K562 (cell line): Measurements from ENCODE around the gene TSR3. TPM values are rescaled to one million over a fixed set of nuclear protein-coding genes. Genes with fewer than 3 reads are reported as not detected.

Source experiments
- BACH1 ChIP-seq: fragments of 200-800 bp; sonication (Bioruptor generic); IDR thresholded peaks from 2 replicates; pipeline ENCODE4 v1.6.1; 2016; ENCODE audit warnings: missing genetic modification characterization, missing compliant biosample characterization
- BCOR ChIP-seq: fragments of 450-650 bp; IDR thresholded peaks from 2 replicates; pipeline ENCODE4 v1.6.1; 2016
- CAMTA2 ChIP-seq: fragments of 250-450 bp; sonication (Bioruptor Pico); conservative IDR thresholded peaks from 2 replicates; pipeline ENCODE4 v1.5.1; 2022
- CCNT2 ChIP-seq: IDR thresholded peaks from 2 replicates; pipeline ENCODE4 v1.6.1; 2011; ENCODE audit warnings: borderline replicate concordance, low read depth, mild to moderate bottlenecking, moderate library complexity, mixed read lengths, low read length; ENCODE audit not compliant: insufficient read length; ENCODE audit errors: extremely low read depth
- EP400 ChIP-seq: fragments of 450-650 bp; IDR thresholded peaks from 2 replicates; pipeline ENCODE4 v1.6.1; 2017; ENCODE audit warnings: antibody characterized with exemption, mild to moderate bottlenecking, moderate library complexity
- MAFF ChIP-seq: IDR thresholded peaks from 2 replicates; pipeline ENCODE4 v1.6.1; 2012; ENCODE audit warnings: low read length, improper control_type of control experiment
- PHB ChIP-seq: fragments of 250-450 bp; sonication (Bioruptor Pico); IDR thresholded peaks from 2 replicates; pipeline ENCODE4 v1.5.0; 2021
- PHF8 ChIP-seq: fragments of 200-600 bp; sonication (generic); IDR thresholded peaks from 2 replicates; pipeline ENCODE4 v1.6.1; 2012; ENCODE audit warnings: mixed run types, mild to moderate bottlenecking, inconsistent platforms, low read length, moderate library complexity, borderline replicate concordance
- RBFOX2 ChIP-seq: fragments of 200-400 bp; formaldehyde crosslinking; IDR thresholded peaks from 2 replicates; pipeline ENCODE4 v1.6.1; 2017; ENCODE audit warnings: low read depth, mild to moderate bottlenecking, low read length, moderate library complexity
- RCOR1 ChIP-seq, 2 experiments: IDR thresholded peaks; 2 replicates each; pipeline ENCODE4 v1.6.1; 2012; ENCODE audit warnings: low read depth in 2 of 2, low read length in 2 of 2, borderline replicate concordance in 1 of 2, improper control_type of control experiment in 1 of 2
- RNF2 ChIP-seq: sonication (generic); IDR thresholded peaks from 2 replicates; pipeline ENCODE4 v1.6.1; 2016
- SP1 ChIP-seq: sonication (generic); formaldehyde crosslinking; IDR thresholded peaks from 2 replicates; pipeline ENCODE4 v1.8.1; 2022; ENCODE audit warnings: mild to moderate bottlenecking, missing genetic modification reagents
- TAF1 ChIP-seq: IDR thresholded peaks from 2 replicates; pipeline ENCODE4 v1.6.1; 2011; ENCODE audit warnings: mild to moderate bottlenecking, low read length, moderate library complexity; ENCODE audit not compliant: insufficient read depth, control insufficient read depth, severe bottlenecking; ENCODE audit errors: extremely low read depth
- TARDBP ChIP-seq: fragments of 450-650 bp; IDR thresholded peaks from 2 replicates; pipeline ENCODE4 v1.6.1; 2016
- TBP ChIP-seq: optimal IDR thresholded peaks from 2 replicates; pipeline ENCODE3; 2011; ENCODE audit warnings: low read depth, low read length, improper control_type of control experiment
- TCF7 ChIP-seq: sonication (generic); IDR thresholded peaks from 2 replicates; pipeline ENCODE4 v1.6.1; 2016; ENCODE audit warnings: antibody characterized with exemption, borderline replicate concordance
- TRIM25 ChIP-seq: fragments of 450-650 bp; IDR thresholded peaks from 2 replicates; pipeline ENCODE4 v1.7.0; 2016; ENCODE audit warnings: borderline replicate concordance
- ZBTB1 ChIP-seq: sonication (generic); formaldehyde crosslinking; IDR thresholded peaks from 2 replicates; pipeline ENCODE4 v1.8.1; 2023; ENCODE audit warnings: missing genetic modification reagents, low read depth, mild to moderate bottlenecking, borderline replicate concordance
- ZBTB5 ChIP-seq: fragments of 450-650 bp; IDR thresholded peaks from 2 replicates; pipeline ENCODE4 v1.6.1; 2017; ENCODE audit warnings: antibody characterized with exemption
- ZEB2 ChIP-seq: fragments of 450-650 bp; IDR thresholded peaks from 2 replicates; pipeline ENCODE4 v1.6.1; 2016
- ZNF263 ChIP-seq: sonication (generic); formaldehyde crosslinking; IDR thresholded peaks from 2 replicates; pipeline ENCODE4 v1.8.0; 2022; ENCODE audit warnings: mild to moderate bottlenecking, missing genetic modification reagents, borderline replicate concordance
- ZNF445 ChIP-seq: fragments of 250-450 bp; sonication (Bioruptor Pico); IDR thresholded peaks from 2 replicates; pipeline ENCODE4 v1.4.0; 2020; ENCODE audit warnings: low read depth, mild to moderate bottlenecking, moderate library complexity
- ZNF561 ChIP-seq: fragments of 450-650 bp; formaldehyde crosslinking; conservative IDR thresholded peaks from 2 replicates; pipeline ENCODE4 v1.4.0; 2020; ENCODE audit warnings: mild to moderate bottlenecking, moderate library complexity
- polyA plus RNA-seq, 8 experiments: library from polyadenylated mRNA; depleted of rRNA in 4 of 8; stranded (reverse) in 5 of 8; unstranded in 3 of 8; fragments of >200 nt; fragmentation: Nextera tagmentation in 2 of 8; fragmentation: Illumina TruSeq in 1 of 8; extraction: Ambion mirVana in 2 of 8; extraction: Trizol in 1 of 8; gene quantifications; 2 replicates each; pipeline versions ENCODE4 v1.2.1 to v1.2.3, GENCODE V29; 2011 to 2014; ENCODE audit warnings: inconsistent platforms in 1 of 8, missing spikeins in 1 of 8
- total RNA-seq, 7 experiments: library from RNA; depleted of rRNA in 6 of 7; stranded (reverse); fragments of >200 nt in 6 of 7; fragmentation: Illumina TruSeq in 2 of 7; extraction: Trizol in 2 of 7; gene quantifications; 2 replicates each; pipeline versions ENCODE4 v1.2.1 to v1.2.3, GENCODE V29; 2011 to 2021; ENCODE audit warnings: low replicate concordance in 1 of 7
- TF ChIP-seq, protein P1 (sequence below): sonication (generic); IDR thresholded peaks from 2 replicates; pipeline ENCODE4 v1.6.1; 2016

The TSR3 gene
- total and polyA plus RNA-seq, 9 of the 15 experiments (the other 6 are each of a cell fraction or from before 2014, with no cell fraction given), result 1.5 to 74.8 (median 16.5) TPM

GRCh38 chr16:1379304-1380076 lies 27.8 kb upstream of the TSR3 start (continued):
- TF ChIP-seq ZBTB5, result peak; percentile 96
- no peak for TF ChIP-seq ZNF561 (CRISPR knock-in tag)
- peak; percentile 47 for TF ChIP-seq TAF1
- TF ChIP-seq ZNF263 (CRISPR knock-in tag), result no peak
- TF ChIP-seq CCNT2, result peak; percentile 39
- peak; percentile 65; the same call in 1 of the 2 replicates for TF ChIP-seq EP400
- TF ChIP-seq TBP, result peak; percentile 82
- peak; percentile 15; the same call in 1 of the 2 replicates for TF ChIP-seq SP1 (CRISPR knock-in tag)
- TF ChIP-seq RCOR1 (IDR thresholded peaks at IDR 0.05; ENCODE audit: borderline replicate concordance in 1 of 2, low read depth in 2 of 2, low read length in 2 of 2), result no peak
- peak; percentile 88 for TF ChIP-seq RBFOX2
- peak; percentile 85; the same call in 1 of the 2 replicates for TF ChIP-seq PHF8
- TF ChIP-seq MAFF, result peak; percentile 23; the same call in 1 of the 2 replicates
- no peak for TF ChIP-seq ZNF445
- TF ChIP-seq TCF7, result peak; percentile 11; the same call in 1 of the 2 replicates
- no peak for TF ChIP-seq RNF2
- TF ChIP-seq PHB (CRISPR knock-in tag), result peak; percentile 80; the same call in 1 of the 2 replicates
- 0 out of 2 replicates have a peak, but pooled peaks have one; percentile 52 for TF ChIP-seq CAMTA2
- 0 out of 2 replicates have a peak, but pooled peaks have one; percentile 38 for TF ChIP-seq ZBTB1 (CRISPR knock-in tag)
- peak; percentile 98 for TF ChIP-seq BACH1 (tag)
- TF ChIP-seq BCOR, result no peak
- TF ChIP-seq ZEB2, result peak; percentile 26; the same call in 1 of the 2 replicates
- TF ChIP-seq, protein P1, sequence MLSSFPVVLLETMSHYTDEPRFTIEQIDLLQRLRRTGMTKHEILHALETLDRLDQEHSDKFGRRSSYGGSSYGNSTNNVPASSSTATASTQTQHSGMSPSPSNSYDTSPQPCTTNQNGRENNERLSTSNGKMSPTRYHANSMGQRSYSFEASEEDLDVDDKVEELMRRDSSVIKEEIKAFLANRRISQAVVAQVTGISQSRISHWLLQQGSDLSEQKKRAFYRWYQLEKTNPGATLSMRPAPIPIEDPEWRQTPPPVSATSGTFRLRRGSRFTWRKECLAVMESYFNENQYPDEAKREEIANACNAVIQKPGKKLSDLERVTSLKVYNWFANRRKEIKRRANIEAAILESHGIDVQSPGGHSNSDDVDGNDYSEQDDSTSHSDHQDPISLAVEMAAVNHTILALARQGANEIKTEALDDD, result no peak
- TF ChIP-seq TARDBP, result 0 out of 2 replicates have a peak, but pooled peaks have one; percentile 25
- no peak for TF ChIP-seq TRIM25
